Spleen (tissue), 7 donors: Measurements from ENCODE around the gene CIRBP.

Source experiments
- POLR2A ChIP-seq, 3 donors: fragments of 450-650 bp; IDR thresholded peaks; one replicate each; pipeline ENCODE4 v1.5.1; 2017; ENCODE audit warnings: antibody characterized with exemption in 3 of 3, mild to moderate bottlenecking in 1 of 3
- POLR2AphosphoS5 ChIP-seq, 3 donors: sonication (generic); formaldehyde crosslinking; IDR thresholded peaks; one replicate each; pipeline ENCODE4 v1.5.1; 2017; ENCODE audit warnings: antibody characterized with exemption in 3 of 3
- TF ChIP-seq, protein P1 (sequence below), 11 experiments: fragments of 200-600 bp in 7 of 11; fragments of 450-650 bp in 4 of 11; sonication (generic) in 4 of 11; IDR thresholded peaks in 8 of 11; conservative IDR thresholded peaks in 3 of 11; 1 replicate in 7 of 11; 2 replicates in 4 of 11; pipeline versions ENCODE4 v1.4.0 to v1.8.0; 2016 to 2021; ENCODE audit warnings: antibody characterized with exemption in 11 of 11, inconsistent platforms in 4 of 11, mild to moderate bottlenecking in 1 of 11
- donor health status: DM: no; HTN: no; CAD: no; lungs with moderate emphysema.
- donor health status: DM: no; HTN: no; CAD: no.
- donor health status: DM: no; HTN: no; CAD: no.

- TF ChIP-seq, protein P1, sequence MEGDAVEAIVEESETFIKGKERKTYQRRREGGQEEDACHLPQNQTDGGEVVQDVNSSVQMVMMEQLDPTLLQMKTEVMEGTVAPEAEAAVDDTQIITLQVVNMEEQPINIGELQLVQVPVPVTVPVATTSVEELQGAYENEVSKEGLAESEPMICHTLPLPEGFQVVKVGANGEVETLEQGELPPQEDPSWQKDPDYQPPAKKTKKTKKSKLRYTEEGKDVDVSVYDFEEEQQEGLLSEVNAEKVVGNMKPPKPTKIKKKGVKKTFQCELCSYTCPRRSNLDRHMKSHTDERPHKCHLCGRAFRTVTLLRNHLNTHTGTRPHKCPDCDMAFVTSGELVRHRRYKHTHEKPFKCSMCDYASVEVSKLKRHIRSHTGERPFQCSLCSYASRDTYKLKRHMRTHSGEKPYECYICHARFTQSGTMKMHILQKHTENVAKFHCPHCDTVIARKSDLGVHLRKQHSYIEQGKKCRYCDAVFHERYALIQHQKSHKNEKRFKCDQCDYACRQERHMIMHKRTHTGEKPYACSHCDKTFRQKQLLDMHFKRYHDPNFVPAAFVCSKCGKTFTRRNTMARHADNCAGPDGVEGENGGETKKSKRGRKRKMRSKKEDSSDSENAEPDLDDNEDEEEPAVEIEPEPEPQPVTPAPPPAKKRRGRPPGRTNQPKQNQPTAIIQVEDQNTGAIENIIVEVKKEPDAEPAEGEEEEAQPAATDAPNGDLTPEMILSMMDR (IDR thresholded peaks at IDR 0.05 in 8 of 11, conservative IDR thresholded peaks at IDR 0.05 in 3 of 11), result no peak
- TF ChIP-seq POLR2AphosphoS5 (IDR thresholded peaks at IDR 0.05) (peak in 1 of 3 donors; percentile 13), POLR2A (IDR thresholded peaks at IDR 0.05) (no peak)
These were observed 32.0 kb upstream of the CIRBP start for GRCh38 chr19:1237027-1237659.
